Measurements from ENCODE around the gene NSMCE1.
"Not testable (repeated sequence)": the region's sequence is repeated elsewhere in the genome, so short reads cannot be mapped to it uniquely, and the experiment has no call there.

The NSMCE1 gene

DNA sequence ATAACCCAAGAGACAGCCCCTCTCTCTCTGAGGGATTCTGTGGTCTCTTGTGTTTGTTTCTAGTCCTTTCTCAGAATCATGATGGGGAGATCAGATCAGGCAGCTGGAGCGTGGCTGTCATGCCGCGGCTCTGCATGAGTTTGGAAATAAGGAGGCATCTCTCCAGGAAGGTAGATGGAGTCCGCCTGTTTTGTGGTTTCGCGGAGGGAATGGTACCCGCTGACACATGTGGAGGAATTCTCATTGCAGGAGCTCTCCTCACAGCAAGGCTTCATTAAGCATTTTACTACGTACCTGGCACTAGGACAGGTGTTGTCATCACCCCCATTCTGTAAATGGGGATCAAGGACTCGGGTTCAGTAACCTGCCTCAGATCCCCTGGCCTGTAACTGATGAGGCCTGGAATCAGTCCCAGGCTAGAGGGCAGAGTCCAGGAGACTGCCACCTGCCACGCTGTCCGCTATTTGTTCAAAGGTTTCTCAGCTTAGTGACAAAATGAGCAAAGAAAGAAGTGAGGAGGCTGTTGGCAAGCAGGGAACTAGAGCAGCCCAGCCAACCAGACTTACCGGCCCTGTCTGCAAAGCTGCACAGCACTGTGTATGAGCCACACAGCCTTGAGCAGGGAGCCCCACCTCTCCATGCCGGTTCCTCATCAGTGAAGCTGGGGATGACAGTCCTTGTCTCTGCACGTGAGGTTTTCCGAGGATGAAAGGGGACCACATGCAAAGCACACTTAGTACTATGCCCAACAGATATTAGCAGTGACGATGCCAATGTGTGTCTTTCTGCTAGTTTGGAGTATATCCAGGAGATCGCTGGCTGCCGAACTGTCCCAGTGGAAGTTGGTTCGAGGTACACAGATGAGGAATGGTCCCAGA is 54.2 kb downstream of the NSMCE1 start:
- no peak for DNase-seq

DNA sequence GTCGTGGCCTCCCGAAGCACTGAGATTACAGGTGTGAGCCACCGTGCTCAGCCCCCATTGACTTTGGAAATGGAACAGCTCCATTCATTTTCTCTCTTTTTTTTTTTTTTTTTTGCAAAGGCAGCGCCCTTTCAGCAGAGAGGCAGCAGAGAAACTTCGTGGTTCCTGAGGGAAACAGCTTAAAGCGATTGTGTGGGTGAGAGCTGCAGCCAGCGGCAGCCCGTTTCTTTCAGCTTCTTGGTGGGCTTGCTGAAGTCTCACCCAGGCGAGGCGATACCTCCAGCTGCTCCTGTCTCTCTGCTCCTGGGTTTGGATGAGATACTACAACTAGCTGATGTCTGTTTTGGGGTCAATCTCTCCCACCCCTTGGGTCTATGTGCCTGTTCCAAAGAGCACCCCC is 57.5 kb downstream of the NSMCE1 start:
- DNase-seq: no peak

DNA sequence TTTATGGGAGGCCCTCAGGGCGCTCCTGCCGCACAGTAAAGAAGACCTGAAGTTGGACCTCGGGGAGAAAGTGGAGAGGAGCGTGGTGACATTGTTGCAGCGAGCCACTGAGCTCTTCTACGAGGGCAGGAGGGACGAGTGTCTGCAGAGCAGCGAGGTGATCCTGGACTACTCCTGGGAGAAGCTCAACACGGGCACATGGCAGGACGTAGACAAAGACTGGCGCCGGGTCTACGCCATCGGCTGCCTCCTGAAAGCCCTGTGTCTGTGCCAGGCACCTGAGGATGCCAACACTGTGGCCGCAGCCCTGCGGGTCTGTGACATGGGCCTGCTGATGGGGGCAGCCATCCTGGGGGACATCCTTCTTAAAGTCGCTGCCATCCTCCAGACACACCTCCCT is 58.4 kb downstream of the NSMCE1 start:
- DNase-seq: no peak

DNA sequence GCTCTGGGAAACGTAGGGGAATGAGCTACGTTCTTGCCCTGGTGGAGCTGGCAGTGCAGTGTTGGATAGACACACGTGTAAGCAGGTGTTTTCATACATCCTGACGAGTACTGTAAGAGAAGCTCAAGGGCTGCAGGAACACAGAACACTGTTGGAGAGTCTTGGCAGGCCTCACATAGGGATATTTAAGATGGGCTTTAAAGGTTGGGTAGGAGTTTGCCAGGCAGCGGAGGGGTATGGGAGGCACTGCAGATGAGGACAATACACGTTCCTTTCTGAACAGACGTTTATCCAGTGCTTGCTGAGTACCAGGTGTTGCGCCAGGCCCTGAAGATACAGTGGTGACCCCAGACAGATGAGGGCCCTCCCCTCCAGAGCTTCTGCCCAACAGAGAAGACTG is 59.0 kb downstream of the NSMCE1 start:
- no peak for DNase-seq

DNA sequence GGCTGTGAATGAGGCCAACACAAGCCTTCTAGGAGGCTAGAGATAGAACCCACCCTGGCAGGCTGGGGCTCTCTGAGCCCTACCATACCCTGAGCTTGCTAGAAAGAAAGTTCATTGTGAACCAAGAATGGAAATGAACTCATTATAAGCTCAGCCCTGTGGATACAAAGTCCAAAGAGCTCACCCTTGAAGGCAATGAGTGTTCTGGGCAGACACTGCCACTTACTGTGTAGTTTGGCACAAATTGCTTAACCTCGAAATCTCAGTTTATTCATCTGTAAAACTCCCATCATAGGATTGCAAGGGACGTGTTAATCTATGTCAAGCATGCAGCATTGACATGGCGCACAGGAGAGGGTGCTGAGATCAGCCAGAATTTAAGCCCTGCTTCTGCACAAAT is 59.8 kb downstream of the NSMCE1 start:
- DNase-seq: no peak

DNA sequence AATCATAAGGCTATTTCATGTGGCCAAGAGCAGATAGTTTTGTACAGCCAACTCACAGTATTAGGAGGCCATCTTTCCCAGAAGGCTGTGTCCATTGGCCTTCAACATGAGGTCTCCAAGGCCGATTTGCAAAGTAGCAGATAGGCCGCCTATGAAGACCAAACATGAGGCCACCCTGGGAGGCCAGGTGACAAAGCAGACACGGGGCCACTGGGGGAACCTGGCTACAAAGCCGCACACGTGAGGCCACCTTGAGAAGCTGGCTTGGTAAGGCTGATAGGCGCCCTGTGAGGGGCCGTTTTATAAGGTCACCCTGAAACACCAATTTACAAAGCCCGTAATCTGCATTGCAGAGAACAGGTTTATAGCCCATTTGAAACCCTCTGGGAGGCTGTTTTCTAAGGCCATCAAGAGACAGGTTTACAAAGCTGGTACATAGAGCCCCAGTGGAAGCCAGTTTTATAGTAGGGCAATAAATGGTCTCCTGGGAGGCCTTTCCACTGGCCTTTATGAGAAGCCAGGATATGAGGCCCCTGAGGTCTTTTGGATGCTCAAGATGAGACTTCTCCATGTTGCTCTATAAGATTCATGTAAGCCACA is 60.4 kb downstream of the NSMCE1 start:
- no peak for DNase-seq

DNA sequence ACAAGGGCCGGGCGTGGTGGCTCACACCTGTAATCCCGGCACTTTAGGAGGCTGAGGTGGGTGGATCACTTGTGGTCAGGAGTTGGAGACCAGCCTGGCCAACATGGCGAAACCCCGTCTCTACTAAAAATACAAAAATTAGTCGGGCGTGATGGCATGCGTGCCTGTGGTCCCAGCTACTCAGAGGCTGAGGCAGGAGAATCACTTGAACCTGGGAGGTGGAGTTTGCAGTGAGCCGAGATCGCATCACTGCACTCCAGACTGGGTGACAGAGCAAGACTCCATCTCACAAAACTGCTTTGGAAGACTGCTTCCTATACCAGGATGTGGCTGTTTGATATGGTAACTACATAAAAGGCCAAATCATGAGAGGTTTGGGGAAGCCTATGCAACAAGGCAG is 61.5 kb downstream of the NSMCE1 start:
- DNase-seq: not testable (repeated sequence)

DNA sequence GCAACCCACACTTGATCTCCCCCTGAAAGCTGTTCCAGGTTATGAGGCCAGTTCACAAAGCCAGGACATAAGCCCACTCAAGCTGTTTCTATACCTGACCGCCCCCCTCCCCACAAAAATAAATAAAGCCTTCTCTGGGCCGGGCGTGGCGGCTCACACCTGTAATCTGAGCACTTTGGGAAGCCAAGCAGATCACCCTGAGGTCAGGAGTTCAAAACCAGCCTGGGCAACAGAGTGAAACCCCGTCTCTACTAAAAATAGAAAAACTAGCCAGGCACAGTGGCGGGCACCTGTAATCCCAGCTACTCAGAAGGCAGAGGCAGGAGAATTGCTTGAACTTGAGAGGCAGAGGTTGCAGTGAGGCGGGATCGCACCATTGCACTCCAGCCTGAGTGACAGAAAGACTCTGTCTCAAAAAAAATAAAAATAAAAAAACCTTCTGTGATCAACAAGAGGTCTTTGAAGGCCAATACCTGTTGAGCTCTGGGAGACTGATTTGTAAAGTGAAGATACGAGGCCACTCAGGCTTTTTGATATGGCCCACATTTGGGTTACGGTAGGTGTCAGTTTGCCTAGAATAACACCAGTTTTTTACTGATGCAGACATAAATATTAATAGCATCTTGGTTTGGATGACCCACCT is 63.0 kb downstream of the NSMCE1 start:
- no peak for DNase-seq

DNA sequence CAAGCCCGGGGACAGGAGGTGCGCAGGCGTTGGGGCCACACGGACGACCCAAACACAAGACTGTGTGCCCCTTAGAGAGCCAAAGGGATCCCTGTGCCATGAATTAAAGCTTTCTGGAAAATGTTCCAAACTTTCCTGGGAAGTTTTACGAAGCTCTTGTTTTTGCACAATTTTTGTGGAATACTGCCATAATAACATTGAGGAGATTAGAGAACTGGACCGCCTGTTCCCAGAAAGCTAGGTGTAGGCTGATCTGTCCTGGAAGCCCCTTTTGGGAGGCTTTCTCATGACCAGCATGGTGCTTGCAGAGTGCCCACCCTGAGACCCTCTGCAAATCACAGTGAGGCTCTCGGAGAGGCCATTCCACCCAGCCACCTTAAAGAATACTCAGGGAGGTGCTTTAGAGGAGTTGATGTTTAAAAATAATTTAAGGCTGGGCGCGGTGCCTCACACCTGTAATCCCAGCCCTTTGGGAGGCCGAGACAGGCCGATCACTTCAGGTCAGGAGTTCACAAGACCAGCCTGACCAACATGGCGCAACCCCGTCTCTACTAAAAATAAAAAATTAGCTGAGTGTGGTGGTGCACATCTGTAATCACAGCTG is 64.2 kb downstream of the NSMCE1 start:
- no peak for DNase-seq

DNA sequence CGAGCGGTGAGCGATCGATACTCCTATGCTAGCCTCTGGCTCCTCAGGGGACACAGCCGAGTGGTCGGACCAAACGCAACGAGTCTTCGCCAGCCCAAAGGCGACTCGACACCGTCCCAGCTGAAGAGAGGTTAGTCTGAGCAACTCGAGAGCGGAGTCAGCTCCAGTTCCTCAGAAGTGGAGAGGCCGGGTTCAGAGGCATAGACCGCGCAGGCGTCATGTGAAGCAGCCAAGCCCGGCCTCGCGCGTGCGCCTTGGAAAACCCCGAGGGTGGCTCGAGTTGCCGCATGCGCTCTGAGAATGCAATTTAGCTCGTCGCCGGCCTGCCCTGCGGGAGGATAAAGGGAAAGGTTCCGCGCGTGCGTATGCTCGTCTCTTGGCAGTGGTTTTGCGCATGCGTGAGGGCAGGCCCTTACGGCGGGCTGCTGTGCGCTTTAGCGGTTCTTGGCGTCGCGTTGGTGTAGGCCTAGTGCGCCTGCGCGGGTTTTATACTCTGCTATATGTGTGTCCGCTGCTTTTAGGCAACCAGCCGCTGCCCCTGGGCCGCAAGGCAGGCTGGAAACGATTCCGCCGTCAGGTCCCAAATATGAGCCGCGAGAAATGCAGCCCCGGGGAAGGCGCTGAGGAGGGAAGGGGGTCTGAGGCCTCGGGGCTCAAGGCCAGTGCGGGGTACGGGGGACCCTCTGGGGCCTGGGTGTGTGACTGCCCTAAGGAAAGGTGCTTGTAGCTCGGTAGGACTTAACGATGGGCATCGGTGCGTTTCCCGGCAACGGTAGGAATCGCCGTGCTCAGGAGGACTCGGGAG is 64.9 kb downstream of the NSMCE1 start, which contains the start of gene KDM8:
KDM8 (plus strand) TSS at position 20 of the 805 bp plus-strand sequence. CDS start 6,598 bp downstream, outside the sequence.
- peak; percentile 99 for DNase-seq

DNA sequence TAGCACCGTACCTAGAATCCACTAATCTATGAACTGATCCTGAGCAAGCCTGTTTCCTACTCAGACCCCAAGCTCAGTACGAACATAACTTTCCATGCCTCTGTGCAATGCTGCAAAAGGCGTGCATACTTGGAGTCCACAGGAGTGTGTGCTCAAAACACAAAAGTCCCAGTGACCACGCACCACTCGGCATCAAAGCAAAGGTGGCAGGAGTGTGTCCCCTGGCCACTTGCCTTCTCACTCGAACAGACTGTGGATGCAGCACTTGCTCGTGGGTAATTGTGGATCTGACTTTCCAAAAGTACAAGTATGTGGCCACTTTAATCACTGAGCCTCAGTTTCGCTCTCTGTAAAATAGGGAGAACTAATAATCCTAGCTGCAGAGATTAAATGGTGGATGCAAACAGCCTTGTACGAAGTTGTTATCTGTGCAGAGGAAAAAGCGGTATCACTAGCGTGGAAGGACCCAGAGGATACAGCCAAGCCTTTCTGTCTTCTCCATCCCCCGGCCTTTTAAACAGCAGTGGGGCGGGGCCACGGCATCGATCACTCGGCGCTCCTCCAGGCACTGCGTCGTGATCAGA is 65.6 kb downstream of the NSMCE1 start:
- DNase-seq: peak; percentile 92

DNA sequence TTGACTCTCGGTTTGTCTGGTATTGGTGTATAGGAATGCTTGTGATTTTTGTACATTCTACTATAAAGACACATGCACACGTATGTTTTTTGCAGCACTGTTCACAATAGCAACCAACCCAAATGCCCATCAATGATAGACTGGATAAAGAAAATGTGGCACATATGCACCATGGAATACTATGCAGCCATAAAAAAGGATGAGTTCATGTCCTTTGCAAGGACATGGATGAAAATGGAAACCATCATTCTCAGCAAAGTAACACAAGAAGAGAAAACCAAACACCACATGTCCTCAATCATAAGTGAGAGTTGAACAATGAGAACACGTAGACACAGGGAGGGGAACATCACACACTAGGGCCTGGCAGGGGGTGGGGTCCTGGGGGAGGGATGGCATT is 67.7 kb downstream of the NSMCE1 start:
- not testable (repeated sequence) for DNase-seq

DNA sequence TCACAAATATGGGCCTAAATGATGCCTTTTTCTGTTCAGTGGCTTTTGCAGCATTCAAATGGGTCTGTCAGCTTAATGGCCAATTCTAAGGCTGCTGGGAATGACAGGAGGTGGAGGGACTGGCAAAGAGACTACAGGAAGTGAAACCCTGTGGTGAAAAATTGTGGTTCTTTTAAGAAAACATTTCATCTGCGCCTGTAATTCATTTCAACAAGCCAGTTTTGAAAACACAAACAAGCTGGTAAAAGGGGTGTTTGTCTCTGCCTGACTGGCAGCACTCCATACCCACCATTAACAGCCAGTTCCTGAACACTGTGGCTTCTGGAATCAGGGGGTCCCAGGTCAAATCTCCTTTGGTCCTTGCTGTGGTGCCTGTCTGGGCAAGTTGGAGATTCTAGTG is 68.8 kb downstream of the NSMCE1 start:
- DNase-seq: no peak

DNA sequence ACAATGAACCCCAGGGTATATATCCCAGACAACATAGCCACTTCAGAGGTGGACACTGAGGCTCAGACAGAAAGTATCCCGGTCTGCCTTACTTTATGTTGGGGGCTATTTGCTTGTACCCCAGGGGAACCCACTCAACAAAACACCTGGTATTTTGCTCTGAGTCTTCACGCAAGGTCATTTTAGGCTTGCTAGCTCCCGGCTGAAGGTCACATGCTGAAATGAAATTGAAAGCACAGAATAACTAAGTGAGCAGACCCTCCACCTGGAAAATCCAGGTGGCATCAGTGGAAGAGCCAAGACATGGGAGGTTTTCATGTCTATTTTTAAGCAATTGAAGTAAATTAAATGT is 69.4 kb downstream of the NSMCE1 start:
- no peak for DNase-seq

DNA sequence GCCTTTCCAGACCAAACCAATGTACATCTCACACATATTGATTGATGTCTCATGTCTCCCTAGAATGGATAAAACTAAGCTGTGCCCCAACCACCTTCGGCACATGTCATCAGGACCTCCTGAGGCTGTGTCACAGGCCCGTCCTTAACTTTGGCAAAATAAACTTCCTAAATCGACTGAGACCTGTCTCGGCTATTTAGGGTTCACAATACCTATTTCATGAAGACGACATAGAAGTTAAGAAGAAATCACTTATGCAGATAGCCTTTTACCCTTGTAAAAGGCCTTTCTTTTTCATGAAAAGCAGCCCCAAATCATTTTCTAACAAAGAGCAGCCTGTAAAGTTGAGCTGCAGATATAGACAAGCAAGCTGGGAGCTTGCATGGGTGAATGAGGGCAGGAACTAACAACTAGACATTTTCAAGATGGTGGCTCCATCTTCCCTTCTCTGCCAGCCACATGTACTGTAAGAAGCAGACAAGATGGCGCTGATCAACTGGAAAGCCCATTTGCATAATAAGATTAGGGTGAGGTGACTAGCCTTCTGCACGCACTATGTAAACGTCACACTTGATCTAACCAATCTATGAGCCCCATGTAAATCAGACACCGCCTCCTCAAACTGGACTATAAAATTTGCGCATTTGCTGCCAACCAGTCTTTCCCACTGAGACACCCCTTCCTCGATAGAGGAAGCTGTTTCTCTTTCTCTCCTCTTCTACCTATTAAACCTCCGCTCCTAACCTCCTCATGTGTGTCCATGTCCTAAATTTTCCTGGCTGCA is 69.9 kb downstream of the NSMCE1 start:
- DNase-seq: no peak

DNA sequence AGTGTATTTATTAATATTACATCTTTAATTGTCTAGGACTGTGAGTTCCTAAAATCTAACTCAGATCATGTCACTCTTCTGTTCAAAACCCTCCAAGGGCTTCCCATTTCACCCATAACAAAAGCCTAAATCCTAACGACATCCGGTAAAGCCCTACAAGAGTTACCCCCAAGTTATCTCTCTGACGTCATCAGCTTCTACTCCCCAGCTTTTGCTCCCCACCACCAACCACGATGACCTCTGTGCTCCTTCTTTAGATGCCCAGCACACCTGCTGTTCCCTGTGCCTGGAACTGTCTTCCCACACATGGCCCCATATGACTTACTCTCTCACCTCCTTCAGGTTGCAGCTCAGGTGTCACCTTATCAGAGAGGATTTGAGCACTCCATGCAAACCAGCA is 71.6 kb downstream of the NSMCE1 start:
- DNase-seq: no peak

DNA sequence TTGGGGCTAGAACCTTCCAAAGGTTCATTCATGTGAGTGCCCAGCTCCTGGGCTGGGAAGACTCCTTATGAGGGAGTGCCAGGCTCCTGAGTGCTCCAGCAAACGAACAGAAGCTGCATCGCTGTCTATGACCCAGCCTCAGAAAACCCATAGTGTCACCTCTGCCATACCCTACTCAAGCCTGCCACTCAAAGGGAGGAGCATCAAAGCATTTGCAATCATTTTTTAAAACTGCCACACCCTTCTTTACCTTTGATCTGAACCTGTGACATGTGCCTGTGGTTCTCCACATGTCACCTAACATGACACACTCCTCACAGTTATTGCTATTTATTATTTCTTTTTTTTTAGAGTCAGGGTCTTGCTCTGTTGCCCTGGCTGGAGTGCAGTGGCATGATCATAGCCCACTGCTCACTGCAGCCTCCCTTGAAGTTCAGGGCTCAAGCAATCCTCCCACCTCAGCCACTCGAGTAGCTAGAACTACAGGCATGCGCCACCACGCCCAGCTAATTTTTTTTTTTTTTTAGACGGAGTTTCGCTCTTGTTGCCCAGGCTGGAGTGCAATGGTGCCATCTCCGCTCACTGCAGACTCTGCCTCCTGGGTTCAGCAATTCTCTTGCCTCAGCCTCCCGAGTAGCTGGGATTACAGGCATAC is 72.5 kb downstream of the NSMCE1 start:
- no peak for DNase-seq

DNA sequence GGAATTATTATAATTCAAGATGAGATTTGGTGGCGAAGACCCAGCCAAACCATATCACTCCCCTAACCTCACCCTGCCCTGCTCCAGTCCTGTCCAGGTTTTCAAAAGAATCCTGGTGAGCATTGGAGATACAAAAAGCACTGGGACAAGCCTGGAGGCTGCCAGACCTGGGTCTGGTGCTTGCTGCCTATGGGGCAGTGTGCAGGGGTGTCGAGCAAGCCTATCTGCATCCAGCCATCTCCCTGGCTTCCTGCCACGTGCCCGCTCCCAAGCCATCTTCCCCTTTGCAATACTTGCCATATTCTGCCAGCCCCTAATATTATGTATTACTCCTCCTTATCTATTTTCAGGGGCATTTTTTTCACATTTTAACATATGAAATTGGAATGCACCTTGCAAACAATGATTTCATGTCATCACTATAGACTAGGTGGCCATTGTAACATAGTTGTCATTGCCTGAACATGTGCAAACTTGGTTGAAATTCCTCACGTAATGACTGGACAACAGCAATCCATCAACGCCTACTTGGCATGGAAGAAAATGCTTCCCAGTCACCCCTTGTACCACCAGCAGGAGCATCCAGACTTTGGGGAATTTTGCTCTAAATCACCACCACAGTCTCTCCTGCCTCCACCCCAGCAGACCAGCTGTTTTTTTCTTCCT is 73.4 kb downstream of the NSMCE1 start:
- no peak for DNase-seq

DNA sequence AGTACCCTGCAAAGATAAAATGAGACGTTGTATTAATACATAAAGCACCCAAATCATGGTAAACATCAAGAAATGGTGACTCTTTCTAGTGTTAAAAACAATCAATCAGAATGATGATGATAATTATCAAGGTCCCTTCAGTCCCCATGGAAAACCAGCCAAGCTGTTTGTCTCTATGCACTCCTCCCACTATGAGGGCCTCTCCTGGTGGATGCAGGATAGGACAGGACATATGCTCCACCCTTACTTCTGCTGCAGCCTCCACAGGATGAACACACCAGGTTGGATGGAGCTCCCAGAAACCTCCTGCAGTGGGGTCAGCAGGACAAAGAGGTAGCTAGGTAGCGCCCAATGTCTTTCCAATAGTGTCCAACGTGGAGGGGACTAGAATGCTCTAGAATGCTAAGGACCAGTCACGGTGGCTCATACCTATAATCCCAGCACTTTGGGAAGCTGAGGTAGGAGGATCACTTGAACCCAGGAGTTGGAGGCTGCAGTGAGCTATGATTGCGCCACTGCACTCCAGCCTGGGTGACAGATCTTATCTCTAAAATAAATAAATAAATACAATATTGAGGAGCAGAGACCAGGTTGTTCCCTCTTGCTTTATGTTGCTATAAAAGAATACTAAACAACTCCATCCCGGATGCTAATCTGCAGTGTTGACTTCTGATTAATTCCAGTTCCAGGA is 75.1 kb downstream of the NSMCE1 start:
- no peak for DNase-seq
